Measurements from ENCODE around the gene PPM1A.

The PPM1A gene

DNA sequence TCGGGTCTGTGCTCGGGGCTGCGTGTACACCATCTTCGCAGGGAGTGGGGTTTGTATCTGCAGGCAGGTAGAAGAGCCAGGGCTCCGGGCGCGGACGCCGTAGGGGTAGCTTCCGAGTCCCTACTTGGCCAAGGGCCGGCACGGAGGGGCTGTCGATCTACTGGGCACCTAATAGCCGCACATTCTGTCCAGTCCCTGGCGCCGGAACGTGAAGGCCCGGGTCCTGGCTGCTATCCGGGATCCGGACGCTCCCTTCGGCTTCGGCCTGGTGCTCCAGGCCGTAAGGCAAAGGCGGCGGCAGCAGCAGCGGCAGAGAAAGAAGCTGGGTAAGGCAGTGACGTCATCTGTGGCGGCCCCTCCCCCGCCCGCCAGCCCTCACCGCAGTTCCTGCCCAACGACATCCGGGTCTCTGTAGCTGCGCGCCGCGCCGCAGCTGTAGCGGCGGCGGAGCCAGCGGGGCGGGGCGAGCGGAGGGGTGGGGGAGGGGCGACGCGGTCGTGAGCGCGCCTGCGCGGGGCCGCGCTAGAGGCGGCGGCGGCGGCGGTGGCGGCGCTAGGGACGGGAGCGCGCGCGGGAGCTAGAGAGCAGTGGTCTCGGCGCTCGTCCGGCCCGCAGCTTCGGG, at the start of gene PPM1A:
TSS of gene PPM1A (plus strand) at position 525 of the 622 bp plus-strand sequence. CDS start 33,483 bp downstream, outside the sequence.
- TF ChIP-seq, protein P1, sequence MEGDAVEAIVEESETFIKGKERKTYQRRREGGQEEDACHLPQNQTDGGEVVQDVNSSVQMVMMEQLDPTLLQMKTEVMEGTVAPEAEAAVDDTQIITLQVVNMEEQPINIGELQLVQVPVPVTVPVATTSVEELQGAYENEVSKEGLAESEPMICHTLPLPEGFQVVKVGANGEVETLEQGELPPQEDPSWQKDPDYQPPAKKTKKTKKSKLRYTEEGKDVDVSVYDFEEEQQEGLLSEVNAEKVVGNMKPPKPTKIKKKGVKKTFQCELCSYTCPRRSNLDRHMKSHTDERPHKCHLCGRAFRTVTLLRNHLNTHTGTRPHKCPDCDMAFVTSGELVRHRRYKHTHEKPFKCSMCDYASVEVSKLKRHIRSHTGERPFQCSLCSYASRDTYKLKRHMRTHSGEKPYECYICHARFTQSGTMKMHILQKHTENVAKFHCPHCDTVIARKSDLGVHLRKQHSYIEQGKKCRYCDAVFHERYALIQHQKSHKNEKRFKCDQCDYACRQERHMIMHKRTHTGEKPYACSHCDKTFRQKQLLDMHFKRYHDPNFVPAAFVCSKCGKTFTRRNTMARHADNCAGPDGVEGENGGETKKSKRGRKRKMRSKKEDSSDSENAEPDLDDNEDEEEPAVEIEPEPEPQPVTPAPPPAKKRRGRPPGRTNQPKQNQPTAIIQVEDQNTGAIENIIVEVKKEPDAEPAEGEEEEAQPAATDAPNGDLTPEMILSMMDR (IDR thresholded peaks at IDR 0.05; ENCODE audit: control insufficient read depth, insufficient read depth, low read depth, low read length, missing control alignments): no peak
- H3K4me3 ChIP-seq (ENCODE audit: control insufficient read depth, low read depth, low read length): peak within 1 kb of the TSS; percentile 81
- DNase-seq (ENCODE audit: low read depth): peak; percentile 81

DNA sequence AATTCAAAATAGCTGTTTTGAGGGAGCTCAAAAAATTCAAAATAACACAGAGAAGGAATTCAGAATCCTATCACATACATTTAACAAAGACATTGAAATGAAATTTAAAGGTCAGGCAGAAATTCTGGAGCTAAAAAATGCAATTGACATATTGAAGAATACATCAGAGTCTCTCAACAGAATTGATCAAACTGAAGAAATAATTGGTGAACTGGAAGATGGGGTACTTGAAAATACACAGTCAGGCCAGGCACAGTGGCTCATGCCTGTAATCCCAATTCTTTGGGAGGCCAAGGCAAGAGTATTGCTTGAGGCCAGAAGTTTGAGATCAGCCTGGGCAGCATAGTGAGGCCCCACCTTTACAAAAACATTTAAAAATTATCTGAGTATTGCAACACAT, 49.7 kb upstream of the PPM1A start:
- no peak for DNase-seq (ENCODE audit: low read depth)
- TF ChIP-seq, protein P1 (IDR thresholded peaks at IDR 0.05; ENCODE audit: control insufficient read depth, insufficient read depth, low read depth, low read length, missing control alignments): no peak
- no peak overlapping the region for H3K4me3 ChIP-seq (ENCODE audit: control insufficient read depth, low read depth, low read length)

DNA sequence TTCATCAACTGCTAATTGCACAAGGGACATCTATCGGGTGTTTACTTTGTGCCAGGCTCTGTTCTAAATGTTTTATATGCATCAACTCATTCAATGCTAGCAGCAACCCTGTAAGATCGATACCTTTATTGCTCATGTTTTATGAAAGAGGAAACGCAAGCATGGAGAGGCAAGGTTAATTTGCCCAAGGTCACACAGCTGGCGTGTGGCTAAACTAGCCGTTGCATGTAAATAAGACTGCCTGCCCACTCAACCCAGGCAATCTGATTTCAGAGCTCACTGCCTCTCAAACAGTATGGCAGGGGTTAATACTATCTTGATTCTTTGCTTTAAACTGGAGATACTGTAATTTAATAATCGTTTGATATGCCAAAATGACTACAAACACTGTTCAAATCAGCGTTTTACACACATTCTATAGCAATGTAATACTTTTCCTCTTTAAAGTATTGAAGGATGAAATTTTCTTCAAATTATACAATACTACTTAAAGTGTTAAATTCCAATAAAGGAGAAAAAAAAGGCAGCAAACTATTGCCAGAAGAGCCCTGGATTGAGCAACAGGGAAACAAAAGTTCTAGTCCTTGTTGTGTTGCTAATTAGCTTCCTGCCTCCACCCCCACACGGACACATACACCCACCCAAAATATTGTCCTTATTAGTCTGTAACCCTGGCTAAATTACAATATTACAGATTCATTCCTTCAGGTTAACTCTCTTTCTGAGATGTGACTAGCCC, 44.7 kb upstream of the PPM1A start:
- no peak for DNase-seq (ENCODE audit: low read depth)
- no peak overlapping the region for H3K4me3 ChIP-seq (ENCODE audit: control insufficient read depth, low read depth, low read length)

DNA sequence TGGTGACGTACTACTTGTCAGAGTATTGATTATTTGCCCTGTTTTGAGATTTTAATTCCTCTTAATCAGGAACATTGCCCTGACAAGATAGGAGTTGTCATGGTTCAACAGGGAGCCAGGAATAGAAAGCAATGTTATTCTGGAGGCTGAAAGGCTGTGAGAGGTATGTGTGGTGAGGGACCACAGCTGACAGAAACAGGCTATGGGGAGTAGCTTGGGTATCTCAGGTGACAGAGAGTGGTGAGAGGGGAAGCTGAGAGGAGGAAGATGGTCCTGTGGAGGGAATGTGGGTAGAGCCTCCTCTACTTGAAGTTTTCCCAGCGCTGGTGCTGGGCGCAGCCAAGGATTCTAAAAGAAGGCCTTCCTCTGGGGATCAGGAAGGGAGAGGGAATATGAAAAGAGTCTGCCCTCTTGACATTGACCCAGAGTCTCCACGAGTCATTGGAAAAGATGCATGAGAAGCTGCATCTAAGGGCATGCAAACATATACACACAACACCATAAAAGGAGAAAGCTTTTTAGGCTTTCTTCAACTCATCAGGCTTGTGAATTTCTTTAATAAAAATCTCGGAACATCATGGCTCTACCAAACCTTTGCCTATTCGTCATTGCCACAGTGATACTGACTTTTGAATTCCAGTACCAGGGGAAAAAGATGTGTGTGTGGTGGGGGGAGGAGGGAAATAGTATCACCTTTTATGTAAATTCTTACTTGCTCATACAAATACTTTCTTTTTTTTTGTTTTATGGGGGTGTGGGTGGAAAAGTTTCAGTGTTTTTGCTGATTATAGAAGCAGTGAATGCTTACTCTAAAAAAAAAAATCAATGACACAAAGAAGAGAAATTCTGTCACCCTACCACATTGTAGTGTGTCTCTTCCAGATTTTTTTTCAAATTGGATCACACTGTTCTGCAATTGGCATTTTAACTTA, 43.9 kb upstream of the PPM1A start:
- TF ChIP-seq, protein P1 (IDR thresholded peaks at IDR 0.05; ENCODE audit: control insufficient read depth, insufficient read depth, low read depth, low read length, missing control alignments): no peak
- no peak overlapping the region for H3K4me3 ChIP-seq (ENCODE audit: control insufficient read depth, low read depth, low read length)
- DNase-seq (ENCODE audit: low read depth): no peak

More for the DNA sequence above, 44.7 kb upstream of the PPM1A start:
- TF ChIP-seq, protein P1 (IDR thresholded peaks at IDR 0.05; ENCODE audit: control insufficient read depth, insufficient read depth, low read depth, low read length, missing control alignments): no peak

DNA sequence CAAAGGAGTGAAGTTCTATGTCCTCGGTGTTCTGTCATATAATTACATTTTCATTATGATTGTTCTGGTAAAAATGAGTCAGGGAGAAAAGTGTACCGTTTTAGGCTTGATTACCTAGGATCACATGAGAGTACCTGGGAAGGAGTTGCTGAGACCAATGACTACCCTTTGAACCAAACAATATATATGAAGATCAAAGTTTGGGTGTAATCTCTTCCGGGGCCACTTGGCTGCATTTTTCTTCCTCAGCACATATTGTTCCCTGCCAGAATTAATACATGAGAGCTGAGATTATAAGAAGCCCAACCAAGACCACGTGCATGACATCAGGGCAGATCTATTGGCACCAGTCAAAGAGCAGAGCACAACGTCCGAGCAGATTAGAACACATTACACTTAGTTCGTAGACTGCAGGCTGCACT, 42.8 kb upstream of the PPM1A start:
- no peak overlapping the region for H3K4me3 ChIP-seq (ENCODE audit: control insufficient read depth, low read depth, low read length)
- DNase-seq (ENCODE audit: low read depth): no peak
- TF ChIP-seq, protein P1 (IDR thresholded peaks at IDR 0.05; ENCODE audit: control insufficient read depth, insufficient read depth, low read depth, low read length, missing control alignments): no peak

DNA sequence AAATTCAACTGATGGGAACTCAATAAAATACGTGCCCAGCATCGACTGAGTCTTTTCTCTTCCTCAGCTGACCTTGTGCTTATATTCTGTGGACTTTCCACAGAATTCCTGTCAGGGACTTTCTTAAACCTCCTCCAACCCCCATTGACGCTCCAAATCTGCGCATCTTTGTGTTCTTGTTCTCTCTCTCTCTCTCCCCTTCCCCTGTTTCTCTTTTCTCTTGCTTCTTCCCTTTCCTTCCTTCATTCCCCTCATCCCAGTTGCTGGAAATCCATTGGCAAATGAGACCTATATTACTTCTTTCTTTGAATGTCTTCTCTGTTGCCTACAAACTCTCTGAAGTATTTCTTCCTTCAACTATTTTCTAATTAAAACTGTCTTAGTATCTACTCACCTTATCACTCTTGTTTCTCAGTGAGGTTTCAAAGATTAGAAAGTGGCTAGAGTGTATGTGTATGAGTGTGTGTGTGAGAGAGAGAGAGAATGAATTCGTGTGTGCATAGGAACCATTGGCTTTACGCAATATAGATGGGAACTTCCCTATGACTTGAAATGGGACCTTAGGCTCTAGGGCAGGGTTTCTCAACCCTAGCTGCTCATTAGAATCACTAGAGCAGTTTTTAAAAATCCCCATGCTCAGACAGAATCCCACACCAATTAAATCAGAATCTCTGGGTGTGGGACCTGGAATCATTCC, 42.0 kb upstream of the PPM1A start:
- TF ChIP-seq, protein P1 (IDR thresholded peaks at IDR 0.05; ENCODE audit: control insufficient read depth, insufficient read depth, low read depth, low read length, missing control alignments): no peak
- no peak overlapping the region for H3K4me3 ChIP-seq (ENCODE audit: control insufficient read depth, low read depth, low read length)
- DNase-seq (ENCODE audit: low read depth): no peak
